Measurements from ENCODE around the gene CPXM1. TPM values are rescaled to one million over a fixed set of nuclear protein-coding genes. Genes with fewer than 3 reads are reported as not detected.

CPXM1 gene
- polyA plus RNA-seq, 1 donor (not counting 4 experiments of a cell fraction or from before 2014, with no cell fraction given), result not detected

DNA sequence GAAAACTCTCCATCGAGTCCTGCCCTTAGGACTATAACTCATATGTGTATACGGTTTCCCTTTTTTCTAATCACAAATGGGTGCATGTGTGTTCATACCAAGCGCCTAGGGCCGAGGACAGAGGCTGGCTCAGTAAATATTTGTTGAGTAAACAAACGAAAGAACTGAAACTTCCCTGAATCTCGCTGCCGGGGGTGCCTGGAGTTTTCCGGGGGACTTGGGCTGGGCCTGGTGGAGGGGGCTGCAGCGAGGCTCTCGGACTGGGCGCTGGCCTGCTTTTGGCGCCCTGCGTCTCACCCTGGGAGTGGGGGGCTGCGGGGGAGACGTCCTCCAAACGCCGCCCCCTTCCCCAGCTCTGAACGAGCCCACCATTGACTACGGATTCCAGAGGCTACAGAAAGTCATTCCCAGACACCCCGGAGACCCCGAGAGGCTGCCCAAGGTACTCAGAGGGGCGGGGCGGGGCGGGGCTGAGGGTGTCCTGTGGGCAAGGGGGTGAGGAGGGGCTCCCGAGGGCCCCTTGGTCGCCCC lies 49.0 kb downstream of the CPXM1 start:
- Histone ChIP-seq H3K27ac (ENCODE audit: control insufficient read depth, insufficient read depth, low read length) (no peak overlapping the region), H3K4me3 (ENCODE audit: control insufficient read depth in 2 of 3, extremely low read depth in 1 of 3, insufficient read depth in 2 of 3, low read depth in 1 of 3, low read length in 3 of 3) (no peak overlapping the region), H3K9me1 (ENCODE audit: control insufficient read depth, extremely low read depth, insufficient read depth, low read length) (no peaks in the 10 kb centered on the region), H4K20me1 (ENCODE audit: control insufficient read depth, extremely low read depth, insufficient read depth, low read length) (no peaks in the 10 kb centered on the region), H2AFZ (ENCODE audit: control insufficient read depth, low read length) (no peak overlapping the region), H3K79me2 (ENCODE audit: control insufficient read depth, insufficient read depth, low read length) (no peaks in the 10 kb centered on the region), H3K9ac (ENCODE audit: control insufficient read depth, extremely low read depth, insufficient read depth, low read length) (no peak overlapping the region), H3K4me1 (ENCODE audit: control insufficient read depth, extremely low read depth, insufficient read depth, low read length) (no peaks in the 10 kb centered on the region), H3K9me3 (ENCODE audit: control insufficient read depth, low read depth, low read length) (no peaks in the 10 kb centered on the region), H3K36me3 (ENCODE audit: control insufficient read depth in 2 of 2, extremely low read depth in 1 of 2, insufficient read depth in 2 of 2, low read length in 2 of 2) (no peaks in the 10 kb centered on the region), H3K4me2 (ENCODE audit: control insufficient read depth, extremely low read depth, insufficient read depth, low read depth, low read length) (peak overlapping the region; percentile 69), H3K27me3 (ENCODE audit: control insufficient read depth, extremely low read depth, insufficient read depth, low read length) (peaks cover 81% of the 10 kb centered on the region)
- TF ChIP-seq, protein P1, sequence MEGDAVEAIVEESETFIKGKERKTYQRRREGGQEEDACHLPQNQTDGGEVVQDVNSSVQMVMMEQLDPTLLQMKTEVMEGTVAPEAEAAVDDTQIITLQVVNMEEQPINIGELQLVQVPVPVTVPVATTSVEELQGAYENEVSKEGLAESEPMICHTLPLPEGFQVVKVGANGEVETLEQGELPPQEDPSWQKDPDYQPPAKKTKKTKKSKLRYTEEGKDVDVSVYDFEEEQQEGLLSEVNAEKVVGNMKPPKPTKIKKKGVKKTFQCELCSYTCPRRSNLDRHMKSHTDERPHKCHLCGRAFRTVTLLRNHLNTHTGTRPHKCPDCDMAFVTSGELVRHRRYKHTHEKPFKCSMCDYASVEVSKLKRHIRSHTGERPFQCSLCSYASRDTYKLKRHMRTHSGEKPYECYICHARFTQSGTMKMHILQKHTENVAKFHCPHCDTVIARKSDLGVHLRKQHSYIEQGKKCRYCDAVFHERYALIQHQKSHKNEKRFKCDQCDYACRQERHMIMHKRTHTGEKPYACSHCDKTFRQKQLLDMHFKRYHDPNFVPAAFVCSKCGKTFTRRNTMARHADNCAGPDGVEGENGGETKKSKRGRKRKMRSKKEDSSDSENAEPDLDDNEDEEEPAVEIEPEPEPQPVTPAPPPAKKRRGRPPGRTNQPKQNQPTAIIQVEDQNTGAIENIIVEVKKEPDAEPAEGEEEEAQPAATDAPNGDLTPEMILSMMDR (optimal IDR thresholded peaks at IDR 0.05 in 1 of 3, IDR thresholded peaks at IDR 0.05 in 1 of 3, conservative IDR thresholded peaks at IDR 0.05 in 1 of 3; ENCODE audit: extremely low read depth in 1 of 3, insufficient read depth in 2 of 3, low read length in 3 of 3), result no peak
- no peak for TF ChIP-seq EZH2 (IDR thresholded peaks at IDR 0.05; ENCODE audit: low read length)
- dilution Hi-C loops (cut with MboI; ENCODE audit: extremely low pct_ligation_motif_present, low sequenced_read_pairs), result no loop called here
- no peak for DNase-seq (ENCODE audit: low read depth, low spot score)
- FAIRE-seq, result no peak

DNA sequence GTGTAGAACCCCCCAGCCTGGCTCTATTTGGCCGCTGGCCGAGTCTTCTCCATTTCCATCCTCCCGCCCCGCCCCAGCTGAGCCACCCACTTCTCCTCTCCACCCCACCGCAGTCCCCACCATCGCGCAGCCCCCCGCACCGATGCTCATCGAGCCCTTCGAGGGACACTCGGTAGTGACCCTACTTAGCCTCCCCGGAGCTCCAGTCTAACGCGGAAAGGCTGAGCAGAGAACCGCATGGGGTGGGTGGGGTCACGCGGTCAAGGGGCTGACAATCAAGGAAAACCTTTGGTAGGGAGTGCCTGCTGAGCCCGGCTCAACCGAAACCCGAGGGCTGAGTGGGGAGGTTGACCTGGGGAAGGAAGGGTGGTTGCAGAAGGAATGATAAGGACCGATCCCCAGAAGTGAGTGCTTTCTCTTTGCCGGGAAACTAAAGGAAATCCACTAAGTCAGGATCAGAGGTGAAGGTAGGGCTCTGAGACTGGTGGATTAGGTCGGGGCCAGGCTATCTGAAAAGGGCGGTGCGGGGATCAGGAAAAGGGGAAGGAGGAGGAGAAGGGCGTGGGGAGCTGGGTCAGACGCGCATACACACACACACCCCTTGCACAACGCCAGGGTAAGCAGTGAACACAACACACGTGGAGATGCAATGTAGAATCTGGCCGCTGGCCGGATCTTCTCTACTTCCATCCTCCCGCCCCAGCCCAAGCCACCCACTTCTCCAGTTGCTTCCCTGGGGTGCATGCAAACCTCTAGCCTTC lies 49.8 kb downstream of the CPXM1 start:
- dilution Hi-C loops (cut with MboI; ENCODE audit: extremely low pct_ligation_motif_present, low sequenced_read_pairs), result no loop called here
- Histone ChIP-seq H3K27ac (ENCODE audit: control insufficient read depth, insufficient read depth, low read length) (no peak overlapping the region), H2AFZ (ENCODE audit: control insufficient read depth, low read length) (no peak overlapping the region), H3K9ac (ENCODE audit: control insufficient read depth, extremely low read depth, insufficient read depth, low read length) (no peak overlapping the region), H3K36me3 (ENCODE audit: control insufficient read depth in 2 of 2, extremely low read depth in 1 of 2, insufficient read depth in 2 of 2, low read length in 2 of 2) (no peaks in the 10 kb centered on the region), H3K4me2 (ENCODE audit: control insufficient read depth, extremely low read depth, insufficient read depth, low read depth, low read length) (peak overlapping the region; percentile 69), H3K9me3 (ENCODE audit: control insufficient read depth, low read depth, low read length) (no peaks in the 10 kb centered on the region), H3K27me3 (ENCODE audit: control insufficient read depth, extremely low read depth, insufficient read depth, low read length) (peaks cover 75% of the 10 kb centered on the region), H3K79me2 (ENCODE audit: control insufficient read depth, insufficient read depth, low read length) (no peaks in the 10 kb centered on the region), H3K9me1 (ENCODE audit: control insufficient read depth, extremely low read depth, insufficient read depth, low read length) (no peaks in the 10 kb centered on the region), H3K4me1 (ENCODE audit: control insufficient read depth, extremely low read depth, insufficient read depth, low read length) (no peaks in the 10 kb centered on the region), H3K4me3 (ENCODE audit: control insufficient read depth in 2 of 3, extremely low read depth in 1 of 3, insufficient read depth in 2 of 3, low read depth in 1 of 3, low read length in 3 of 3) (peak overlapping the region in 1 of 3 experiments; percentile 1), H4K20me1 (ENCODE audit: control insufficient read depth, extremely low read depth, insufficient read depth, low read length) (no peaks in the 10 kb centered on the region)
- FAIRE-seq (no peak), DNase-seq (ENCODE audit: low read depth, low spot score) (no peak)
- TF ChIP-seq, protein P1 (optimal IDR thresholded peaks at IDR 0.05 in 1 of 3, IDR thresholded peaks at IDR 0.05 in 1 of 3, conservative IDR thresholded peaks at IDR 0.05 in 1 of 3; ENCODE audit: extremely low read depth in 1 of 3, insufficient read depth in 2 of 3, low read length in 3 of 3), result no peak
- TF ChIP-seq EZH2 (IDR thresholded peaks at IDR 0.05; ENCODE audit: low read length), result peak; percentile 92

Measured in keratinocyte (primary cell).